ENCODE measurements around the gene ROBO1. TPM values are rescaled to one million over a fixed set of nuclear protein-coding genes. Genes with fewer than 3 reads are reported as not detected.

The ROBO1 gene
- total RNA-seq, 1 donor from 2014 or later, result 3.1 TPM

GRCh38 chr3:79558943-79559342, 208.9 kb downstream of the ROBO1 start:
- no peaks in the 10 kb centered on the region for H3K4me1 Mint-ChIP-seq
- H3K9me3 Mint-ChIP-seq, result peaks cover 4% of the 10 kb centered on the region
- POLR2A ChIA-PET, result no interaction called here

GRCh38 chr3:79555655-79556054, 212.1 kb downstream of the ROBO1 start:
- CTCF ChIA-PET, result no interaction called here
- no peak overlapping the region for H3K27ac Mint-ChIP-seq
- POLR2A ChIA-PET, result no interaction called here
- TF ChIP-seq CTCF (IDR thresholded peaks at IDR 0.05), result no peak
- no peak overlapping the region for H3K4me3 Mint-ChIP-seq
- no peaks in the 10 kb centered on the region for H3K27me3 Mint-ChIP-seq
- no peaks in the 10 kb centered on the region for H3K4me1 Mint-ChIP-seq
- no peak for DNase-seq
- no peak for ATAC-seq (ENCODE audit: low read depth)
- intact Hi-C loops (cut with micrococcal nuclease), result no loop called here
- peaks cover 5% of the 10 kb centered on the region for H3K9me3 Mint-ChIP-seq
- H3K36me3 Mint-ChIP-seq (ENCODE audit: low read depth), result no peaks in the 10 kb centered on the region

More at GRCh38 chr3:79558943-79559342, 208.9 kb downstream of the ROBO1 start:
- CTCF ChIA-PET, result no interaction called here
- Mint-ChIP-seq H3K36me3 (ENCODE audit: low read depth) (no peaks in the 10 kb centered on the region), H3K27ac (no peak overlapping the region), H3K27me3 (no peaks in the 10 kb centered on the region), H3K4me3 (no peak overlapping the region)
- no peak for DNase-seq
- TF ChIP-seq CTCF (IDR thresholded peaks at IDR 0.05), result no peak
- ATAC-seq (ENCODE audit: low read depth), result no peak
- intact Hi-C loops (cut with micrococcal nuclease), result no loop called here

GRCh38 chr3:79551997-79552396, 215.8 kb downstream of the ROBO1 start:
- ChIA-PET POLR2A (interaction anchor here (0.6 kb wide), 1 partner anchor 807 kb away, joined by 4 read pairs; no protein-coding TSS in a partner anchor), CTCF (no interaction called here)
- Mint-ChIP-seq H3K4me3 (no peak overlapping the region), H3K27ac (no peak overlapping the region), H3K36me3 (ENCODE audit: low read depth) (no peaks in the 10 kb centered on the region), H3K27me3 (no peaks in the 10 kb centered on the region), H3K4me1 (no peaks in the 10 kb centered on the region), H3K9me3 (peaks cover 5% of the 10 kb centered on the region)
- TF ChIP-seq CTCF (IDR thresholded peaks at IDR 0.05), result no peak
- intact Hi-C loops (cut with micrococcal nuclease), result no loop called here
- ATAC-seq (ENCODE audit: low read depth) (no peak), DNase-seq (no peak)

- intact Hi-C loops (cut with micrococcal nuclease), result no loop called here
- ChIA-PET CTCF (no interaction called here), POLR2A (interaction anchor here (0.6 kb wide), 1 partner anchor 808 kb away, joined by 4 read pairs; no protein-coding TSS in a partner anchor)
- H3K27ac Mint-ChIP-seq, result no peak overlapping the region
- H3K36me3 Mint-ChIP-seq (ENCODE audit: low read depth), result no peaks in the 10 kb centered on the region
- no peaks in the 10 kb centered on the region for H3K4me1 Mint-ChIP-seq
- no peaks in the 10 kb centered on the region for H3K27me3 Mint-ChIP-seq
- no peak for TF ChIP-seq CTCF (IDR thresholded peaks at IDR 0.05)
- no peak overlapping the region for H3K4me3 Mint-ChIP-seq
- peaks cover 5% of the 10 kb centered on the region for H3K9me3 Mint-ChIP-seq
- ATAC-seq (ENCODE audit: low read depth) (no peak), DNase-seq (no peak)
These were observed 216.4 kb downstream of the ROBO1 start for GRCh38 chr3:79551321-79551892.

GRCh38 chr3:79543218-79543982, 224.4 kb downstream of the ROBO1 start:
- Mint-ChIP-seq H3K9me3 (no peaks in the 10 kb centered on the region), H3K27me3 (no peaks in the 10 kb centered on the region), H3K4me1 (no peaks in the 10 kb centered on the region), H3K27ac (no peak overlapping the region), H3K36me3 (ENCODE audit: low read depth) (no peaks in the 10 kb centered on the region), H3K4me3 (no peak overlapping the region)
- CTCF ChIA-PET, result no interaction called here
- intact Hi-C loops (cut with micrococcal nuclease), result no loop called here
- no peak for ATAC-seq (ENCODE audit: low read depth)
- DNase-seq, result no peak
- POLR2A ChIA-PET, result no interaction called here
- TF ChIP-seq CTCF (IDR thresholded peaks at IDR 0.05), result no peak

Data from activated B cell treated with CpG ODN at 0.5 μM for 24 hours (primary cell).